SK-N-SH (cell line): ENCODE measurements around the gene SEMG1. TPM values are rescaled to one million over a fixed set of nuclear protein-coding genes. Genes with fewer than 3 reads are reported as not detected.

Experiments
- CTCF ChIA-PET: fragments of 300-600, 350-600 bp; formaldehyde crosslinking; extraction: SDS; loops from one replicate; lab custom pipeline; 2021; lab: Yijun Ruan, JAX
- POLR2A ChIA-PET: fragments of 350-600 bp; sonication (Branson Sonifier 250); formaldehyde crosslinking; extraction: SDS; loops from one replicate; lab custom pipeline; 2020; ENCODE audit warnings: antibody characterized with exemption, inconsistent platforms; lab: Yijun Ruan, JAX
- DNase-seq: peaks from one replicate; pipeline ENCODE4 v3.0.0; 2012
- H2AFZ ChIP-seq: fragments of 200-600 bp; sonication (generic); 2 replicates; pipeline ENCODE4 v1.8.1; 2016; ENCODE audit warnings: antibody characterized with exemption, mild to moderate bottlenecking, low read depth
- H3F3A ChIP-seq: fragments of 200-600 bp; sonication (generic); replicated peaks from 2 replicates; pipeline ENCODE3; 2016; ENCODE audit warnings: antibody characterized with exemption, mild to moderate bottlenecking; ENCODE audit not compliant: insufficient read depth
- H3K27ac ChIP-seq, 2 experiments: fragments of 200-500 bp in 1 of 2; fragments of 200-600 bp in 1 of 2; sonication (Bioruptor generic) in 1 of 2; sonication (generic), shearing (Covaris generic) in 1 of 2; 2 replicates each; pipeline versions ENCODE4 v1.5.1 to v1.6.1; 2014 to 2016; ENCODE audit warnings: low read depth in 2 of 2, inconsistent platforms in 1 of 2, low read length in 1 of 2, mild to moderate bottlenecking in 1 of 2, mixed read lengths in 1 of 2
- H3K27me3 ChIP-seq: fragments of 200-600 bp; sonication (generic), shearing (Covaris generic); 2 replicates; pipeline ENCODE4 v1.6.1; 2016; ENCODE audit warnings: mixed run types; ENCODE audit not compliant: insufficient read depth
- H3K36me3 ChIP-seq, 2 experiments: fragments of 200-500 bp in 1 of 2; fragments of 200-600 bp in 1 of 2; sonication (Bioruptor generic) in 1 of 2; sonication (generic) in 1 of 2; replicated peaks in 1 of 2; 2 replicates each; pipeline versions ENCODE3 to v1.5.1; 2014 to 2016; ENCODE audit warnings: low read length in 1 of 2, mild to moderate bottlenecking in 1 of 2; ENCODE audit not compliant: insufficient read depth in 2 of 2, control insufficient read depth in 1 of 2
- H3K4me1 ChIP-seq, 2 experiments: fragments of 200-500 bp in 1 of 2; fragments of 200-600 bp in 1 of 2; sonication (Bioruptor generic) in 1 of 2; sonication (generic), shearing (Covaris generic) in 1 of 2; 2 replicates each; pipeline versions ENCODE4 v1.5.1 to v1.6.1; 2014 to 2016; ENCODE audit warnings: low read depth in 1 of 2, low read length in 1 of 2, mixed run types in 1 of 2; ENCODE audit not compliant: insufficient read depth in 2 of 2, control insufficient read depth in 1 of 2
- H3K4me2 ChIP-seq: fragments of 200-600 bp; sonication (generic), shearing (Covaris generic); 2 replicates; pipeline ENCODE4 v1.6.1; 2017; ENCODE audit warnings: mixed run types
- H3K4me3 ChIP-seq, 2 experiments: fragments of 200-500 bp in 1 of 2; fragments of 200-600 bp in 1 of 2; sonication (Bioruptor generic) in 1 of 2; sonication (generic), shearing (Covaris generic) in 1 of 2; 2 replicates each; pipeline versions ENCODE4 v1.5.1 to v1.8.1; 2014 to 2016; ENCODE audit warnings: low read depth in 2 of 2, inconsistent platforms in 1 of 2, low read length in 1 of 2, mild to moderate bottlenecking in 1 of 2, mixed read lengths in 1 of 2, moderate library complexity in 1 of 2
- H3K79me2 ChIP-seq: fragments of 200-600 bp; sonication (generic); 2 replicates; pipeline ENCODE4 v1.8.1; 2017; ENCODE audit warnings: mild to moderate bottlenecking; ENCODE audit not compliant: insufficient read depth
- H3K9ac ChIP-seq: fragments of 200-600 bp; sonication (generic); 2 replicates; pipeline ENCODE4 v1.6.1; 2017; ENCODE audit warnings: mixed run types
- H3K9me2 ChIP-seq: fragments of 200-600 bp; sonication (generic); 2 replicates; pipeline ENCODE4 v1.6.1; 2017; ENCODE audit warnings: mixed run types
- H3K9me3 ChIP-seq: fragments of 200-600 bp; sonication (generic); 2 replicates; pipeline ENCODE4 v1.6.1; 2017; ENCODE audit warnings: mixed run types, mild to moderate bottlenecking, moderate library complexity
- H4K20me1 ChIP-seq: fragments of 200-600 bp; sonication (generic); 2 replicates; pipeline ENCODE4 v1.6.1; 2017; ENCODE audit warnings: mild to moderate bottlenecking, mixed run types; ENCODE audit not compliant: insufficient read depth
- CTCF ChIP-seq: fragments of 200-600 bp; sonication (generic); IDR thresholded peaks from 2 replicates; pipeline ENCODE4 v1.6.1; 2017; ENCODE audit warnings: antibody characterized with exemption, mild to moderate bottlenecking, moderate library complexity
- EP300 ChIP-seq, 2 experiments: IDR thresholded peaks; 2 replicates each; pipeline versions ENCODE4 v1.4.0 to v1.6.1; 2012; ENCODE audit warnings: borderline replicate concordance in 1 of 2, low read depth in 1 of 2, low read length in 1 of 2
- FOSL2 ChIP-seq: IDR thresholded peaks from 2 replicates; pipeline ENCODE4 v1.4.0; 2012; ENCODE audit warnings: low read depth, mild to moderate bottlenecking, moderate library complexity, borderline replicate concordance
- GATA2 ChIP-seq: sonication (generic); formaldehyde crosslinking; IDR thresholded peaks from 2 replicates; pipeline ENCODE4 v1.5.0; 2020; ENCODE audit warnings: mild to moderate bottlenecking, missing genetic modification reagents
- MEF2A ChIP-seq: IDR thresholded peaks from 2 replicates; pipeline ENCODE4 v1.4.0; 2012; ENCODE audit warnings: low read depth, borderline replicate concordance
- MXI1 ChIP-seq: IDR thresholded peaks from 2 replicates; pipeline ENCODE4 v1.6.1; 2012; ENCODE audit warnings: mild to moderate bottlenecking, low read depth, low read length, improper control_type of control experiment
- NFIC ChIP-seq: IDR thresholded peaks from 2 replicates; pipeline ENCODE4 v1.4.0; 2012; ENCODE audit warnings: borderline replicate concordance
- NRF1 ChIP-seq: IDR thresholded peaks from 2 replicates; pipeline ENCODE4 v1.6.1; 2012; ENCODE audit warnings: low read depth, mild to moderate bottlenecking, low read length
- PBX3 ChIP-seq: IDR thresholded peaks from 2 replicates; pipeline ENCODE4; 2012
- RAD21 ChIP-seq: IDR thresholded peaks from 2 replicates; pipeline ENCODE4 v1.6.1; 2012; ENCODE audit warnings: mild to moderate bottlenecking, low read length
- RCOR1 ChIP-seq: fragments of 150-350 bp; IDR thresholded peaks from 2 replicates; pipeline ENCODE4 v1.6.1; 2017; ENCODE audit warnings: antibody characterized with exemption, low read length
- RFX5 ChIP-seq: IDR thresholded peaks from 2 replicates; pipeline ENCODE4 v1.6.1; 2012; ENCODE audit warnings: mild to moderate bottlenecking, improper control_type of control experiment, low read length
- RXRA ChIP-seq: IDR thresholded peaks from 2 replicates; pipeline ENCODE4 v1.4.0; 2012; ENCODE audit warnings: low read depth, mild to moderate bottlenecking, borderline replicate concordance
- SIN3A ChIP-seq: IDR thresholded peaks from 2 replicates; pipeline ENCODE4 v1.6.1; 2012; ENCODE audit warnings: low read depth, mild to moderate bottlenecking, low read length, moderate library complexity, borderline replicate concordance
- SMC3 ChIP-seq: IDR thresholded peaks from 2 replicates; pipeline ENCODE4 v1.6.1; 2012; ENCODE audit warnings: low read depth, low read length, improper control_type of control experiment
- TCF12 ChIP-seq: IDR thresholded peaks from 2 replicates; pipeline ENCODE4 v1.4.0; 2012
- TEAD4 ChIP-seq: IDR thresholded peaks from 2 replicates; pipeline ENCODE4 v1.4.0; 2012; ENCODE audit warnings: mild to moderate bottlenecking, borderline replicate concordance; ENCODE audit not compliant: insufficient read depth
- USF1 ChIP-seq: IDR thresholded peaks from 2 replicates; pipeline ENCODE4 v1.4.0; 2012; ENCODE audit warnings: low read depth, borderline replicate concordance
- YY1 ChIP-seq: IDR thresholded peaks from 2 replicates; pipeline ENCODE4 v1.4.0; 2012; ENCODE audit warnings: low read depth, mild to moderate bottlenecking
- ZBTB33 ChIP-seq: IDR thresholded peaks from 2 replicates; pipeline ENCODE4 v1.4.0; 2012; ENCODE audit warnings: low read depth, borderline replicate concordance
- WGBS: methylation state at CpG from one replicate; pipeline ENCODE4 v1.1.6; 2017; ENCODE audit warnings: low lambda C conversion rate; 5-methylcytosine and 5-hydroxymethylcytosine counted together
- polyA plus RNA-seq, 3 experiments: library from polyadenylated mRNA; depleted of rRNA; stranded (reverse); fragments of >200 nt; gene quantifications; 2 replicates each; pipeline ENCODE4 v1.2.3, GENCODE V29; 2012

The SEMG1 gene
- polyA plus RNA-seq, 1 of the 3 experiments (the other 2 are of a cell fraction): not detected

- Histone ChIP-seq H3K4me3 (no peak overlapping the region), H3K27me3 (peaks cover 35% of the 10 kb centered on the region), H4K20me1 (no peaks in the 10 kb centered on the region), H3K9me2 (no peaks in the 10 kb centered on the region), H3K9me3 (no peaks in the 10 kb centered on the region), H3K4me2 (no peak overlapping the region), H2AFZ (no peak overlapping the region), H3K27ac (no peak overlapping the region), H3K4me1 (no peaks in the 10 kb centered on the region), H3F3A (no peaks in the 10 kb centered on the region), H3K36me3 (no peaks in the 10 kb centered on the region), H3K79me2 (no peaks in the 10 kb centered on the region), H3K9ac (no peak overlapping the region)
- 6% methylated on average over 2 of the region's 2 CpGs for WGBS
- CTCF ChIA-PET: no interaction called here
- TF ChIP-seq FOSL2: no peak
- no peak for TF ChIP-seq SMC3
- TF ChIP-seq NFIC: no peak
- no peak for TF ChIP-seq RAD21
- TF ChIP-seq TEAD4: no peak
- no peak for TF ChIP-seq RXRA
- no peak for TF ChIP-seq RFX5
- no peak for TF ChIP-seq SIN3A
- TF ChIP-seq ZBTB33: no peak
- TF ChIP-seq YY1: no peak
- TF ChIP-seq TCF12: no peak
- TF ChIP-seq GATA2 (CRISPR knock-in tag): no peak
- TF ChIP-seq RCOR1: no peak
- TF ChIP-seq USF1: no peak
- TF ChIP-seq NRF1: no peak
- TF ChIP-seq MEF2A: no peak
- TF ChIP-seq PBX3: no peak
- TF ChIP-seq MXI1: no peak
- TF ChIP-seq EP300 (IDR thresholded peaks at IDR 0.05; ENCODE audit: borderline replicate concordance in 1 of 2, low read depth in 1 of 2, low read length in 1 of 2): no peak
- TF ChIP-seq CTCF: no peak
- no peak for DNase-seq
- POLR2A ChIA-PET: no interaction called here
Measured at GRCh38 chr20:45258664-45259063, 51.8 kb downstream of the SEMG1 start.

Other genes starting within 250 kb of the SEMG1 start
- gene TOMM34, start 246.6 kb upstream of the SEMG1 start, polyA plus RNA-seq (2012; rRNA removed): 40.5 and 51.4 TPM in 2 replicates
- gene STK4, start 240.5 kb upstream of the SEMG1 start, polyA plus RNA-seq (2012; rRNA removed): 11.4 and 17.2 TPM in 2 replicates
- 0.07 and 0.13 TPM in 2 replicates for gene KCNS1, start 105.9 kb upstream of the SEMG1 start, polyA plus RNA-seq (2012; rRNA removed)
- 0.08 and 0.11 TPM in 2 replicates for gene WFDC5, start 91.9 kb upstream of the SEMG1 start, polyA plus RNA-seq (2012; rRNA removed)
- gene WFDC12, start 82.6 kb upstream of the SEMG1 start, polyA plus RNA-seq (2012; rRNA removed): not detected in 2 replicates
- 0.12 TPM in 1 of 2 replicates, not detected in the other for gene PI3, start 32.1 kb upstream of the SEMG1 start, polyA plus RNA-seq (2012; rRNA removed)
- gene SEMG2, start 14.3 kb downstream of the SEMG1 start, polyA plus RNA-seq (2012; rRNA removed): not detected in 2 replicates
- not detected in 2 replicates for gene SLPI, start 47.5 kb downstream of the SEMG1 start, polyA plus RNA-seq (2012; rRNA removed)
- not detected in 2 replicates for gene RBPJL, start 99.8 kb downstream of the SEMG1 start, polyA plus RNA-seq (2012; rRNA removed)
- 0.13 and 0.16 TPM in 2 replicates for gene MATN4, start 101.3 kb downstream of the SEMG1 start, polyA plus RNA-seq (2012; rRNA removed)
- gene SDC4, start 141.4 kb downstream of the SEMG1 start, polyA plus RNA-seq (2012; rRNA removed): 131 and 192 TPM in 2 replicates
- gene SYS1, start 156.1 kb downstream of the SEMG1 start, polyA plus RNA-seq (2012; rRNA removed): 26.5 and 26.9 TPM in 2 replicates
- not detected in 2 replicates for gene TP53TG5, start 171.3 kb downstream of the SEMG1 start, polyA plus RNA-seq (2012; rRNA removed)
- gene DBNDD2, start 201.3 kb downstream of the SEMG1 start, polyA plus RNA-seq (2012; rRNA removed): 22.4 and 24.5 TPM in 2 replicates
- gene PIGT, start 209.1 kb downstream of the SEMG1 start, polyA plus RNA-seq (2012; rRNA removed): 144 and 149 TPM in 2 replicates